Measurements from ENCODE around the gene VENTX.
"Not testable (repeated sequence)": the region's sequence is repeated elsewhere in the genome, so short reads cannot be mapped to it uniquely, and the experiment has no call there.

VENTX gene

DNA sequence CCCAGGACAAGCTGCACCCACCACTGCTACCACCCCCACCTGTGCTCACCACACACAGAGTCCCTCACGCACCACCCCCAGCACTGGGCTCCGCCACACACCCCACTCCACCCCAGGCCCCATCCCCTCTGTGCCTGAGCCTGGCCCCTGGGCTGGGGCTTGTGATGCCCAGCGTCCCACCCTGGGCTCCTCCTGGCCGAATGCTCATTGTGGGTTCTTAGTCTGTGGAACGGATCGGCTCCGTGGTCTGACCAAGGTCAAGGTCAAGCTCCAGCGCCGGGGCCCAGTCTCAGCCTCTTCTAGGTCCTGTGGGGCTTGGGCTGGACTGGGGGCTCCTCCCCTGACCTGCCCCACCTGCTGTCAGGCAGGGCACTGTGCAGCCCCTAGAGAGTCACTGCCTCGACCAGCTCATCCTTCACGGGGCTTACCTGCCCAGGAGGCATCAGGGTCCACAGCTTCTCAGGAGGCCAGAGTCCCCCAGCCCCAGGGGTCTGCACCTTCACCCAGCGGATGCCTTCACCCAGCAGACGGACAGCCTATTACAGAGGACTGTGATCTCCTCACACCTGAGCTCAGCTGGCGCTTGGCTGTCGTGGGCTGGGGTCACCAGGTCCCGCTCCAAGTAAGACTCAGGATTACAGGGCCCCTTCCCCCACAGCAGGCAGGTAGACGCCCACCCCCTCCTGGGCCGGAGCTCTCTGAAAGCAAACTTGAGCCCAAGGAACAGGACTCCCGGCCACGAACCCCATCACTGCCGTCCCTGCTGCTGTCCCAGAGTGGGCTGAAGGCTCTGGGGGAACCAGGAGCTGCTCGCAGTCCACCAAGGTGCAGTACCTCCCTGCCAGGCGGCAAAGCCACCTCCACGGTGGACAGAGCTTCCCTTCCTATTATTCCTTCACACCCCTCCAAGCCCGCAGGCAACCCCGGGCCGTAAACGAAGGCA, 22.9 kb upstream of the VENTX start:
- DNase-seq (ENCODE audit: low read depth), result no peak

GRCh38 chr10:133215586-133215985, 22.1 kb upstream of the VENTX start:
- DNase-seq (ENCODE audit: low read depth), result no peak

DNA sequence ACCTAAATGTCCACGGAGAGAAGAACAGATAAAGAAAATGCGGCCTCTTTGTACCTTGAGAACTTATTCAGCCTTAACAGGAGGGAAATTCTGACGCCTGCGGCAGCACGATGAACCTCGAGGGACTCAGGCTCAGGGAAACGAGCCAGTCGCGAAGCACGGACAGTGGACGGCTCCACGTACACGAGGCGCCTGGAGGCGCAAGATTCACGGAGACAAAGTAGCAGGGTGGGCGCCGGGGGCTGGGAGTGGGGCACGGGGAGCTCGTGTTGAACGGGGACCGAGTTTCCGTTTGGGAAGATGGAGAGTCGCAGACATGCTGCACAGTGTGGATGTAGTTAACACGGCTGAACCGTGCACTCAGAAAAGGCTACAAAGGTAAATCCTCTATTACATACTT, 20.9 kb upstream of the VENTX start:
- no peak for DNase-seq (ENCODE audit: low read depth)

- no peak for DNase-seq (ENCODE audit: low read depth)
Measured at GRCh38 chr10:133217800-133218589, 19.7 kb upstream of the VENTX start.

GRCh38 chr10:133218891-133219290, 18.8 kb upstream of the VENTX start:
- no peak for DNase-seq (ENCODE audit: low read depth)

GRCh38 chr10:133219782-133220181, 17.9 kb upstream of the VENTX start:
- DNase-seq (ENCODE audit: low read depth), result no peak

DNA sequence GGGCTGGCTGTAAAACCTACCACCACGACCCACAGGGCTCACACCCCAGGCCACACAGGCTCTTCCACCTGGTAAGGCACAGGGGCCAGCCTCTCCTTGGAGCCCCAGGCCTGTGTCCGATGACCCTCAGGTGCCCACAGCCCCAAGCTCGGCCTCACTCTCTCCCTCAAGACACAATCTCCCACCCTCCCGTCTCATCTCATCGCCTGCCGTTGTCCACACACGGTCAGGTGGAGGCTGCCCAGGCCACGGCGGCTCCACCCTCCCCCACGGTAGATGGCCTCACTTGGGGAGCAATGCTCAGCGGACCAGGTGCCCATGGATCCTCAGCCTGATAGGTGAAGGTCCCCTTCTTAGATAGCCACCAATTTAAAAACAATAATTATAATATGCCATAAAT, 16.3 kb upstream of the VENTX start:
- DNase-seq (ENCODE audit: low read depth), result no peak

GRCh38 chr10:133221756-133222155, 15.9 kb upstream of the VENTX start:
- not testable (repeated sequence) for DNase-seq (ENCODE audit: low read depth)

GRCh38 chr10:133224076-133224475, 13.6 kb upstream of the VENTX start:
- DNase-seq (ENCODE audit: low read depth), result no peak

DNA sequence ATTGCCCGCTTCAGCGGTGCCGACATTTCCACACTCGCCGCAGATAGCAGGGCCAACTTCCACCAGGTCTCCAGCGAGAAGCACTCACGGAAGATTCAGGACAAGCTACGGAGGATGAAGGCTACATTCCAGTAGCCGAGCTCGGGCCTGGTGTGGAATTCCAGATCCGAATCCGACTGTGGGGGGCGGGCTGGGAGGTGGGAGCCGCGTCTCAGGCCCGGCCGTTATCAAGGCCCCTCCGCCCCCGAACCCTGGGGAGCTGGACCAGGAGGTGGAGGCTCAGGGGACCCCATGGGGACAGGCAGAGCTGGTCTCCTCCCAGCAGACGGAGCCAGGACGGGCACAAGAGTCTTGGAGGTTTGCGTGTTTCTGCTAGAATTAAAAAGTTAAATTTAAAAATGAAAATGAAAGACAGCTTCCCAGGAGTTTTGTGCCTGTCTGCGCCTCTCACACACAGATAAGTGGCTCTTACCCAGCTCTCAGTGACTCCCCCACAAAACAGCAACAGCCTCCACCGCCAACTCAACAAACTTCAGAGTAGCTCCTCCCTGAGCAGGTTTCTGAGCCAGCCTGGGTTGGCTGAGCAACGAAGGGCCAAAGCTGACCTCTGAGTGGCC, 12.8 kb upstream of the VENTX start:
- no peak for DNase-seq (ENCODE audit: low read depth)

DNA sequence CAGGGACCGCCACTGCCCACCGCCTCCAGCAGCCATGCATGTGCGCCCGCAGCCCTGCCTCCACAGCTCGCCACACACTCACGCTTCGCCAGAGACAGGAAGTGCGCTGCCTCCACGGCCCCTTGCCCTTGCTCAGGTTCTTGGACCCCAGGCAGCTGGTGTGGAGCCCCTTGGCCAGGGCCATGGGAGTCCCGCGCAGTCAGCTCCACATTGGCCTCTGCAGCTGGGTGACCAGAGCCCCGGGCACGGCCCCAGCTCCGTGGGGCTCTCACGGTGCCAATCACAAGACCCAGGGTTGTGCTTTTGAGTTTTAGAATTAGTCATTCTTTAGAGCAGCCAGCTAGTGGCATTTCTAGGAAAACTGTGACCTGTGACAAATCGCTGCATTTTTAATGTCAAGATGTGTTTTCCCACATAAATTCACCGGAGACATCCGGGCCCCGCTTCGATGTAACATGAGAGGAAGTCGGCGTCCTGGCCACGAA, 11.9 kb upstream of the VENTX start:
- DNase-seq (ENCODE audit: low read depth), result no peak

DNA sequence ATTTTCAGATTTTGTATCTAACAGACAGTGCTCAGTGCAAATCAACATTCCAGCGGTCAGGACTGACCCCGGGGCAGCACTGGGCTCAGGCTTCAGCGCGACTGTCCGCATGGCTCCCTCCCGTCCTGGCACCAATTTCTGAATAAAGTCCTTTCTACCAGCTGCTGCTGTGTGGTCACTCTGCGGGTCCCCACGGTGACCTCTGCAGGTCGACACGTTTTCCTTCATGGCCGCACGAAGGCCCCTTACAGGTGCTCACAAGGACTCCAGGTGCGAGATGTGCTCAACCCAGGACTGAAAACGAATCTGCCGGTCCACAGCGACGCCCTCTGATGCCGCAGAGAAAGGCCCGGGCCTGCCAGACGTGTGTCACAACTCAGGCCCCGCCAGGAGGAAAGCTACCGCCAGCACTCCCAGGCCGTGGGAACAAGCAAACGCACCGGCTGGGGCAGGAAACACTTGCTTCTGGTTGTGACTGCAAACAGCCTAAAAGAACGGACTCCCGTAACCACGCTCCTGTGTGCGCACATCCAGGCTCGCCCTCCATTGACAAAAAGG, 11.3 kb upstream of the VENTX start:
- DNase-seq (ENCODE audit: low read depth), result no peak

GRCh38 chr10:133227256-133227655, 10.4 kb upstream of the VENTX start:
- DNase-seq (ENCODE audit: low read depth), result no peak

DNA sequence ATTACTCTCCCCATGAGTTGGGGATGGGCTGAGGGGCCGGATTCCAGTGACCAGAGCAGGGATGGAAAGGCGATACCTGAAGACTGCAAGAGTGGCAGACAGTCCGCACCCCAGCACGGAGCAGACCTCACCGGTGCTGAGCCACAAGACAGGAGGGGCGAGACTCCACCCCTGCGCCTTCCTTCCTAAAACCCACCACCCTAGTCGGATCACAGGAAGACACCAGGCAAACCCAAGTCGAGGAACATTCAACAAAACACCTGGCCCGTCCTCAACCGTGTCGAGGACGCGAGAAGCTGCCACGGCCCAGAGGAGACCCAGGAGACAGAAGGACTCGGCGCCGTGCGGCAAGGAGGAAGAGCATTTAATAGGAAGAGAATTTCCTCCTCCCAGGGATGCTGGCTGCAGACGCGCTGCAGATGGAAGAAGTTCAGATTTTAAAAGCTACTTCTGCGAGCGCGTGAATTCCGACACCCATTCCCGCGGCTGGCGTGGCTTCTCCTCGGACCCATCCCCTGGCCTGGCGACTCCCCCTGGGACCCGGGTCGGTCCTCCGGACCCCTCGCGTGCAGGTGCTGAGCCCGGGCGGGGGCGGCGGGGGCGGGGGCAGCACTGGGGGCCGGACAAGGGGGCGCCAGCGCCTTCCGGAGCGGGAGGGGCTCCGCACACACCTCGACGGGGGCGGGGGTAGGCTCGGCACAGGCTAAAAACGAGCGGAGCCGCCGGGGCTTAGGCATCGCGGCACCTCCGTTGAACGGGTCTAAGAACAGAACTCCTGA, 8.2 kb upstream of the VENTX start:
- DNase-seq (ENCODE audit: low read depth), result no peak

GRCh38 chr10:133230044-133230361, 7.7 kb upstream of the VENTX start, which contains the start of gene UTF1:
TSS of gene UTF1 (plus strand) at chr10:133230217. CDS start at chr10:133230289, 72 bp downstream.
- no peak for DNase-seq (ENCODE audit: low read depth)

DNA sequence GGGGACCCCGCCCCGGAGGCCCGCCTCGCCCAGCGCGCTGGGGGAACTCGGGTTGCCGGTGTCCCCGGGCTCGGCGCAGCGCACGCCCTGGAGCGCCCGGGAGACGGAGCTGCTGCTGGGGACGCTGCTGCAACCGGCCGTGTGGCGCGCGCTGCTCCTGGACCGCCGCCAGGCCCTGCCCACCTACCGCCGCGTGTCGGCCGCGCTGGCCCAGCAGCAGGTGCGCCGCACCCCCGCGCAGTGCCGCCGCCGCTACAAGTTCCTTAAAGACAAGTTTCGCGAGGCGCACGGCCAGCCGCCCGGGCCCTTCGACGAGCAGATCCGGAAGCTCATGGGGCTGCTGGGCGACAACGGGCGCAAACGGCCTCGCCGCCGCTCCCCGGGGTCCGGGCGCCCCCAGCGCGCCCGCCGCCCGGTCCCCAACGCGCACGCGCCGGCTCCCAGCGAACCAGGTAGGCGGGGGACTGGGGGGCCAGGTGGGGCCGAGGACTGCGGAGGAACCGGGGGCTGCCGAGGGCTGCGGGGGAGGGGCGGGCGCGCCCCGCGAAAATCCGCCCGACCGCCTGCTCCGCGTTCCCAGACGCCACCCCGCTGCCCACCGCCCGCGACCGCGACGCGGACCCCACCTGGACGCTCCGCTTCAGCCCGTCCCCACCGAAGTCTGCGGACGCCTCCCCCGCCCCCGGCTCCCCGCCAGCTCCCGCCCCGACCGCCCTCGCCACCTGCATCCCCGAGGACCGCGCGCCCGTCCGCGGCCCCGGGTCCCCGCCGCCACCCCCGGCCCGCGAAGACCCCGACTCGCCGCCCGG, 7.1 kb upstream of the VENTX start:
- DNase-seq (ENCODE audit: low read depth), result no peak

DNA sequence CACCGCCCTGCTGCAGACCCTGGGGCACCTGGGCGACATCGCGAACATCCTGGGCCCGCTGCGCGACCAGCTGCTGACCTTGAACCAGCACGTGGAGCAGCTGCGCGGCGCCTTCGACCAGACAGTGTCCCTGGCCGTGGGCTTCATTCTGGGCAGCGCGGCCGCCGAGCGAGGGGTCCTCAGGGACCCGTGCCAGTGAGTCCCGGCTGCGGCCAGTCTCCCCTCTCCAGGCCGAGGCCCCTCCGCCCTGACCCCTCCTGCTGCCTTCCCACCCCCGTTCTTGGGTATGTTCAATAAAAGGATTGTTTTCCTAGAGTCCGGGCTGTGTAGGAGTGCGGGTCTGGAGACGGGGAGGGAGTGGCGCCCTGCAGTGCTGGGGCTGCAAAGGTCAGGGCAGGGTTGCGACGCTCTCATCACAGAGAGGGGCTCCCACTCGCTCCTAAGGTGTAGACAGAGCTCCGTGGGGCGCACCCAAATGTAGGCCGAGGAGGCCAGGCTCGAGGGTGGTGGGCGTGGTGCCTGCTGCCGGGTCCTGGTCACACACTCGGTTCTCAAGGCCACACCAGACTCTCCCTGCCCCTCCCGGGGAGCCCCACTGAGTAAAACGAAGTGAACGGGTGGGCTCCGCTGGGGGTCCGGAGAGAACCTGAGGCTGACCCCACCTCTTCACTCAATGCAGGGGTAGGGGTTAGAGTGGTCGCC, 6.3 kb upstream of the VENTX start:
- DNase-seq (ENCODE audit: low read depth), result no peak

- no peak for DNase-seq (ENCODE audit: low read depth)
Measured at GRCh38 chr10:133231946-133232574, 5.6 kb upstream of the VENTX start.

DNA sequence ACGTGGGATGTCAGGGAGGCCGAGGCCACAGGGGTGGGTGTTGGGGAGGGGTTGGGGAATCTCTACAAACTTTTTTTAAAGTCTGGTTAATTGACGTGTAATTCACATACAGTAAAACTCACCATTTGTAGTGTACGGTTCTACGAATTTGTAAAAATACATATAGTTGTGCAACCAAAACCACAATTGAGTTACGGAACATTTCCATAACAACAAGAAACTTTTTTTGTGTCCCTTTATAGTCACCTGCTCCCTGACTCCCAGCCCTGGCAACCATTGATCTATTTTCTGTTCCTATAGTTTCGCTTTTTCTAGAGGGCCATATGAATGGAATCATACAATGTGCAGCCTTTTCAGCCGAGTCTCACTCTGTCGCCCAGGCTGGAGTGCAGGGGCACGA, 2.9 kb upstream of the VENTX start:
- not testable (repeated sequence) for DNase-seq (ENCODE audit: low read depth)
